CD4-positive, alpha-beta T cell treated with Interleukin-4 for 1 hour (primary cell): Measurements from ENCODE around the gene CRISPLD2.

ENCODE experiments used
- DNase-seq, 2 donors: peaks; one replicate each; pipeline ENCODE4 v3.0.0-alpha.2; 2020 to 2022

The CRISPLD2 gene

GRCh38 chr16:84940670-84941551 is 121.1 kb downstream of the CRISPLD2 start:
- no peak for DNase-seq

- no peak for DNase-seq
Measured at GRCh38 chr16:84941921-84942320, 122.1 kb downstream of the CRISPLD2 start.

GRCh38 chr16:84942786-84943185 is 123.0 kb downstream of the CRISPLD2 start:
- DNase-seq: no peak

- no peak for DNase-seq
Measured at GRCh38 chr16:84943620-84944019, 123.8 kb downstream of the CRISPLD2 start.

GRCh38 chr16:84947022-84947421 is 127.2 kb downstream of the CRISPLD2 start:
- no peak for DNase-seq

GRCh38 chr16:84947996-84948850 is 128.4 kb downstream of the CRISPLD2 start:
- no peak for DNase-seq

- DNase-seq: peak in 1 of 2 donors; percentile 10
Measured at GRCh38 chr16:84948851-84949610, 129.2 kb downstream of the CRISPLD2 start.

- DNase-seq: no peak
Measured at GRCh38 chr16:84949772-84950436, 130.1 kb downstream of the CRISPLD2 start.

- DNase-seq: peak in 1 of 2 donors; percentile 39
Measured at GRCh38 chr16:84950906-84951305, 131.1 kb downstream of the CRISPLD2 start.

GRCh38 chr16:84952335-84953189 is 132.8 kb downstream of the CRISPLD2 start:
- peak; percentile 73 to 80 for DNase-seq

- no peak for DNase-seq
Measured at GRCh38 chr16:84953190-84953746, 133.5 kb downstream of the CRISPLD2 start.

- DNase-seq: no peak
Measured at GRCh38 chr16:84955427-84955826, 135.6 kb downstream of the CRISPLD2 start.

- DNase-seq: no peak
Measured at GRCh38 chr16:84957192-84957591, 137.4 kb downstream of the CRISPLD2 start.

- DNase-seq: no peak
Measured at GRCh38 chr16:84957792-84958191, 138.0 kb downstream of the CRISPLD2 start.
